ENCODE data around the gene ZNFX1. TPM values are rescaled to one million over a fixed set of nuclear protein-coding genes. Genes with fewer than 3 reads are reported as not detected.
"Not testable (repeated sequence)": the region's sequence is repeated elsewhere in the genome, so short reads cannot be mapped to it uniquely, and the experiment has no call there.

ZNFX1 gene
- total and polyA plus RNA-seq, 2 donors (not counting 1 experiment from before 2014, with no cell fraction given): 13.7 to 46.2 TPM

GRCh38 chr20:49225896-49226295 is 52.0 kb downstream of the ZNFX1 start:
- no peaks in the 10 kb centered on the region for H3K9me3 ChIP-seq (ENCODE audit: control insufficient read depth, insufficient read depth, low read depth, low read length)
- no peaks in the 10 kb centered on the region for H3K79me2 ChIP-seq (ENCODE audit: control insufficient read depth, insufficient read depth, low read length)
- no peak overlapping the region for H3K4me3 ChIP-seq (replicated peaks in 1 of 4; ENCODE audit: control extremely low read depth in 1 of 4, insufficient read depth in 1 of 4, low read depth in 3 of 4, low read length in 4 of 4)
- H3K27me3 ChIP-seq (ENCODE audit: control insufficient read depth, insufficient read depth, low read length): no peaks in the 10 kb centered on the region
- no peaks in the 10 kb centered on the region for H4K20me1 ChIP-seq (ENCODE audit: control insufficient read depth, extremely low read depth, insufficient read depth, low read length)
- peaks cover 17% of the 10 kb centered on the region for H3K36me3 ChIP-seq (ENCODE audit: control insufficient read depth, insufficient read depth, low read length)
- DNase-seq (ENCODE audit: low read depth in 2 of 2): no peak
- H3K9ac ChIP-seq (ENCODE audit: insufficient read depth, low read length): no peak overlapping the region
- no peak overlapping the region for H3K27ac ChIP-seq (ENCODE audit: insufficient read depth, low read length)
- TF ChIP-seq CTCF (conservative IDR thresholded peaks at IDR 0.05 in 1 of 2, IDR thresholded peaks at IDR 0.05 in 1 of 2; ENCODE audit: low read depth in 1 of 2, low read length in 2 of 2) (no peak), EZH2 (IDR thresholded peaks at IDR 0.05; ENCODE audit: low read length, missing control alignments) (no peak)
- no peak overlapping the region for H3K4me2 ChIP-seq (ENCODE audit: extremely low read depth, insufficient read depth, low read length)
- H3K4me1 ChIP-seq (ENCODE audit: control insufficient read depth, extremely low read depth, insufficient read depth, low read length): no peaks in the 10 kb centered on the region
- H2AFZ ChIP-seq (ENCODE audit: low read length): no peak overlapping the region

GRCh38 chr20:49219924-49220831 is 57.7 kb downstream of the ZNFX1 start:
- Histone ChIP-seq H3K9ac (ENCODE audit: insufficient read depth, low read length) (peak overlapping the region; percentile 76), H3K9me3 (ENCODE audit: control insufficient read depth, insufficient read depth, low read depth, low read length) (no peaks in the 10 kb centered on the region), H4K20me1 (ENCODE audit: control insufficient read depth, extremely low read depth, insufficient read depth, low read length) (no peaks in the 10 kb centered on the region), H2AFZ (ENCODE audit: low read length) (peak overlapping the region; percentile 96), H3K36me3 (ENCODE audit: control insufficient read depth, insufficient read depth, low read length) (peaks cover 6% of the 10 kb centered on the region), H3K27me3 (ENCODE audit: control insufficient read depth, insufficient read depth, low read length) (no peaks in the 10 kb centered on the region), H3K27ac (ENCODE audit: insufficient read depth, low read length) (peak overlapping the region; percentile 92), H3K4me2 (ENCODE audit: extremely low read depth, insufficient read depth, low read length) (peak overlapping the region; percentile 86), H3K79me2 (ENCODE audit: control insufficient read depth, insufficient read depth, low read length) (peaks cover 16% of the 10 kb centered on the region), H3K4me1 (ENCODE audit: control insufficient read depth, extremely low read depth, insufficient read depth, low read length) (peaks cover 3% of the 10 kb centered on the region), H3K4me3 (replicated peaks in 1 of 4; ENCODE audit: control extremely low read depth in 1 of 4, insufficient read depth in 1 of 4, low read depth in 3 of 4, low read length in 4 of 4) (peak overlapping the region; percentile 51 to 93 (median 80))
- TF ChIP-seq EZH2 (IDR thresholded peaks at IDR 0.05; ENCODE audit: low read length, missing control alignments) (no peak), CTCF (conservative IDR thresholded peaks at IDR 0.05 in 1 of 2, IDR thresholded peaks at IDR 0.05 in 1 of 2; ENCODE audit: low read depth in 1 of 2, low read length in 2 of 2) (no peak)
- DNase-seq (ENCODE audit: low read depth in 2 of 2): no peak

GRCh38 chr20:49219091-49219923 is 58.5 kb downstream of the ZNFX1 start, which contains the start of gene DDX27:
TSS of gene DDX27 (plus strand) at chr20:49219416. CDS start at chr20:49219449, 33 bp downstream.
- Histone ChIP-seq H3K4me3 (replicated peaks in 1 of 4; ENCODE audit: control extremely low read depth in 1 of 4, insufficient read depth in 1 of 4, low read depth in 3 of 4, low read length in 4 of 4) (peak within 1 kb of the TSS; percentile 51 to 93 (median 80)), H3K79me2 (ENCODE audit: control insufficient read depth, insufficient read depth, low read length) (peaks cover 16% of the 10 kb centered on the region), H3K36me3 (ENCODE audit: control insufficient read depth, insufficient read depth, low read length) (peaks cover 2% of the 10 kb centered on the region), H3K4me2 (ENCODE audit: extremely low read depth, insufficient read depth, low read length) (peak within 1 kb of the TSS; percentile 86), H3K27ac (ENCODE audit: insufficient read depth, low read length) (peak within 1 kb of the TSS; percentile 92), H3K27me3 (ENCODE audit: control insufficient read depth, insufficient read depth, low read length) (no peaks in the 10 kb centered on the region), H4K20me1 (ENCODE audit: control insufficient read depth, extremely low read depth, insufficient read depth, low read length) (no peaks in the 10 kb centered on the region), H2AFZ (ENCODE audit: low read length) (peak within 1 kb of the TSS; percentile 96), H3K4me1 (ENCODE audit: control insufficient read depth, extremely low read depth, insufficient read depth, low read length) (peaks cover 3% of the 10 kb centered on the region), H3K9me3 (ENCODE audit: control insufficient read depth, insufficient read depth, low read depth, low read length) (no peaks in the 10 kb centered on the region), H3K9ac (ENCODE audit: insufficient read depth, low read length) (peak within 1 kb of the TSS; percentile 76)
- peak; percentile 97 to 99 for DNase-seq (ENCODE audit: low read depth in 2 of 2)
- no peak for TF ChIP-seq EZH2 (IDR thresholded peaks at IDR 0.05; ENCODE audit: low read length, missing control alignments)
- no peak for TF ChIP-seq CTCF (conservative IDR thresholded peaks at IDR 0.05 in 1 of 2, IDR thresholded peaks at IDR 0.05 in 1 of 2; ENCODE audit: low read depth in 1 of 2, low read length in 2 of 2)

- Histone ChIP-seq H3K27ac (ENCODE audit: insufficient read depth, low read length) (peak overlapping the region; percentile 92), H3K79me2 (ENCODE audit: control insufficient read depth, insufficient read depth, low read length) (peaks cover 16% of the 10 kb centered on the region), H3K4me3 (replicated peaks in 1 of 4; ENCODE audit: control extremely low read depth in 1 of 4, insufficient read depth in 1 of 4, low read depth in 3 of 4, low read length in 4 of 4) (peak overlapping the region in 3 of 4 experiments; percentile 31 to 93 (median 51)), H3K4me2 (ENCODE audit: extremely low read depth, insufficient read depth, low read length) (peak overlapping the region; percentile 62)
- not testable (repeated sequence) for H4K20me1 ChIP-seq (ENCODE audit: control insufficient read depth, extremely low read depth, insufficient read depth, low read length); H3K9ac ChIP-seq (ENCODE audit: insufficient read depth, low read length); H2AFZ ChIP-seq (ENCODE audit: low read length); H3K27me3 ChIP-seq (ENCODE audit: control insufficient read depth, insufficient read depth, low read length); H3K9me3 ChIP-seq (ENCODE audit: control insufficient read depth, insufficient read depth, low read depth, low read length); DNase-seq (ENCODE audit: low read depth in 2 of 2); H3K4me1 ChIP-seq (ENCODE audit: control insufficient read depth, extremely low read depth, insufficient read depth, low read length); H3K36me3 ChIP-seq (ENCODE audit: control insufficient read depth, insufficient read depth, low read length)
These were observed 59.1 kb downstream of the ZNFX1 start for GRCh38 chr20:49218739-49219090.
